Activated CD4-positive, alpha-beta T cell treated with anti-CD3 and anti-CD28 coated beads, Interleukin-2, amount 50 U/mL, for 1 hour (primary cell): Measurements from ENCODE around the gene PIGC.

Source experiments
- DNase-seq: peaks from one replicate; pipeline ENCODE4 v3.0.0-alpha.2; 2020

The PIGC gene

DNA sequence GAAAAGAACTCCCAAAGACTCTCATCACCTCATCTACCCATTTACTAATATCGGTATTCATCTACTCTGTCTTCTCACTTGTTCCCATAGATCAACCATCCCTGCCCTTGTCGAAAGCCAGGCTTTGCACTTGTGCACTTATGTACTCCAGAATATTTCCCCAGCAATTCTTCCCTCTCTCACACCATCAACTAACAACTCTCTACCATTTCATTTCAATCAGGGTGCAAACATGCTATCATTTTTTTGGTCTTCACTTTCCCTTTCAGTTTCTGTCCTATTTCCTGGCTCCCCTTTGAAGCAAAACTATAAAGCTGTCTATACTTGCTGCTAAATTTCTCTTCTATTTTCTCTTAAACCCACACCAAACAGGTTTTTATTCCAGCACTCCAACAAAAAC, 16.7 kb downstream of the PIGC start:
- DNase-seq, result no peak

DNA sequence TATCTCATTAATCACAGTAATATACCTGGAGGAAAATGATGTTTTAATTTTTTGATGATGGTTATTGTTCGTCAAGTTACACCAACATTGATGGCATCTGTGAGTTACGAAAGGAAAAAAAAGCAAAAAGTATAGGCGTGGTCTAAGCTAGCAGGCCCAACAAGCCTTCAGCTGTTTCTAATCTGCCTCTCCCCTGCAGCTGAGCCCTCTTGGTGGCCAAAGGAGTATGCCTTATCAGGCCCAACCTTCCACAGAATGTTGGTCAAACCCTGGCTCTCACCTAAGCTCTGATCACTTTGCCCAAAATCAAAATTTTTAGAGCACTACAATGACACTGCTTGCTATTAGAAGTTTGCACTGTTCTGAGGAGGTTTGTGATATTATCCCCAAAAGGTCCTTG, 18.5 kb downstream of the PIGC start:
- no peak for DNase-seq

DNA sequence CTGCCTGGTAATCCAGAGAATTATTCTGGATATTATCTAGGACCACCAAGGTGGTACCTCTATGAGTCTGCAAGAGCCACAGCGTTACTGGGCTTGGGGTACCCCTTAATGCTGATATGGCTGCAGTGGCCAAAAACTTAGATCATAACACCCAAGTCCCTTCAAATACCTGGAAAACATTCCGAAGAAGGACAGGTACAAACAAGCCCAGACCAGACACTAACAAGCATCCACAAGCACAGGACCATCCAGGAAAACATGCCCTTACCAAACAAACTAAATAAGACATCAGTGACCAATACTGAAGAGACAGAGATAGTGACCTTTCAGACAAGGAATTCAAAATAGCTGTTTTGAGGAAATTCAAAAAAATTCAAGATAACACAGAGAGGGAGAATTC, 20.5 kb downstream of the PIGC start:
- no peak for DNase-seq

DNA sequence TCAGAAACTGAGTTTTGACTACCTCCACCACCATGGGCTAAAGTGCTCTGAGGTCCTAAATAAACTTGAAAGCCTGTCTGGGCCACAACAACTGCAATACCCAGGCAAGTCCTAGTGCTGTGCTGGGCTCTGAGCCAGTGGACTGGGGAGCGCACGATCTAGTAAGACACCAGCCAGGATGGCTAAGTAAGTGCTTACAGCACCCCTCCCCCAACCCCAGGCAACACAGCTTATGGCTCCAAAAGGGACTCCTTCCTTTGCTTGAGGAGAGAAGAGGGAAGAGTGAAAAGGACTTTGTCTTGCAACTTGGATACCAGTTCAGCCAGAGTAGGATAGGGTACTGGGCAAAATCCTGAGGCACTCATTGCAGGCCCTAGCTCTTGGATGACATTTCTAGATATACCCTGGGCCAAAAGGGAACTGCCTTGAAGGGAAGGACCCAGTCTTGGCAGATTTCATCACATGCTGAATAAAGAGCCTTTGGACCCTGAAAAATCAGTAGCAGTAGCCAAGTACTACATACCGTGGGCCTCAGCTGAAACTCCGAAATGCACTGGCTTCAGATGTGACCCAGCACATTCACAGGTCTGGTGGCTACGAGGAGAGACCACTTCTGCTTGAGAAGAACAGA, 21.8 kb downstream of the PIGC start:
- DNase-seq, result no peak

DNA sequence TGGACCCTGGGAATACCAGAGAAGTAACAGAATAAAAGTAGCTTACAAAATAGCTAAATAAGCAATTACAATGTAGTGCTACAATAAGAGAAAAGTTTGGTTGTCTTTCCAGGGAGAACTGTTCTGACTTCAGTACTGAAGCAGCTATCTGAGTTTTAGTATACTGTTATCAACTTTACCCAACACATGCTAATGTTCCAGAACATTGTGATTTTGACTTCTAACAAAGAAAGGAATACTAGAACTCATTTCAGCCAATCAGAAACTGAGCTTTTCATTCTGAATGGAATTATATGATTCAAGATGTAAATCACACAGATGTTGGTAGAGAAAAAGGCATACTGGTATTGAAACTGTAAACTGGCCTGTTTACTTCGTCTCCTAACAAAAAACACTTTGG, 23.5 kb downstream of the PIGC start, which contains the start of gene C1orf105:
C1orf105 (plus strand) TSS at position 301 of the 400 bp plus-strand sequence. CDS start 201 bp downstream, outside the sequence.
- DNase-seq, result no peak

DNA sequence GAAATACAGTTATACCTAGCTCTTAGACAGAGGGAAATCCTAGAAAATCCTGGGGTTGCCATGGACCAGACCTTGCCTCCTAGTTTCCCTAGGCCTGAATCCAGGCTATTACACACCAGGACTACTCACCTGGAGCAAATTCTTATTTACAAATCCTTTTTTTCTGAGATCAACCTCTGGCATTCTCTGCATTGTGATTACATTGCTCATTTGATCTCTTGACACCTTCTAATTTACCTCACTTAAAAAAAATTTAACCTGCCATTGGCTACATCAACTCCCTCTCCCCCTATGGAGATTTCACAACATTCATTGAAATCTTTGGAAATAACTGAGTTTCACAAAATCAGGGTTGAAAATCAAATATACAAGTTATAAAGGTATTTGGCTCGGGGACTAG, 26.3 kb downstream of the PIGC start:
- DNase-seq, result no peak

DNA sequence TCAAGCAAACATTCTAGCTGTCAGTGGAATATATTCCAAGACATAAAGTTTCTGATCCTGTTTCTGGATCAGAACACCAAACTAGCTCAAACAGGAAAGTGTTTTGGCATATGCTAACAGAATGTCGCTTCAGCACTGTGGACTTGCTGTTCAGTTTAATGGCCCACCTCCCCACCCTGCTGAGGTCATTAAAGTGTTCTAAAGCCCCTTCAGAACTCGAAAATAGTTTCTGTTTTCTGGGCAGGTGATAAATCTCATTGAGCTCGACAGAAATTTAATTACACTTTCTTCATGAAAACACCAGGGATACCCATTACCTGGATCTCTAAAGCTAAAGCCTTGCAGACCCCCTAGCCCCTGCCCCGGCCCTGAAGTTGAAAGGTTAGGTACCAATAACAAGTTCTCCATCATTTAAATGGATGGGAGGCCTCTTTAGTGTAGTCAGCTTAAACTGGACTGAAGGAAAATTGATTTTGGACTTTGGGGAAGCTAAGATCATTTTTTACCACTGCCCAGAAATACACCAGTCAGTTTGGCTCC, 27.3 kb downstream of the PIGC start:
- no peak for DNase-seq

DNA sequence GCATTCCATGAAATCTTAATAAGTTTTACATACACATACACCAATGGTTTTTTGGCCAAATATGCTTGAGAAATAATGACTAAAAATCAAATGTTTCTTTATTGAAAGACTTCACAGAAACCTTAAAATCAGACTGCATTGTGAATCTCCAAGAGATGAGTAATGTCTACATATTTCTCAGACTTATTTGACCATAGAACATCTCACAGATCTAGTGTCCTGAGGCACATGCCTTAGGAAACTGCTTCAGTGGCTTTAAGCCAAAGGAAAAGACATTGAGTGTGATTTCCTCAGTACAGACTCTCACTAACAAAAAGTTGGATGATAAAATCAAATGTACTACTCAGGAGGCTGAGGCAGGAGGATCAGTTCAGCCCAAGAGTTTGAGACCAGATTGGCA, 29.5 kb downstream of the PIGC start:
- no peak for DNase-seq

DNA sequence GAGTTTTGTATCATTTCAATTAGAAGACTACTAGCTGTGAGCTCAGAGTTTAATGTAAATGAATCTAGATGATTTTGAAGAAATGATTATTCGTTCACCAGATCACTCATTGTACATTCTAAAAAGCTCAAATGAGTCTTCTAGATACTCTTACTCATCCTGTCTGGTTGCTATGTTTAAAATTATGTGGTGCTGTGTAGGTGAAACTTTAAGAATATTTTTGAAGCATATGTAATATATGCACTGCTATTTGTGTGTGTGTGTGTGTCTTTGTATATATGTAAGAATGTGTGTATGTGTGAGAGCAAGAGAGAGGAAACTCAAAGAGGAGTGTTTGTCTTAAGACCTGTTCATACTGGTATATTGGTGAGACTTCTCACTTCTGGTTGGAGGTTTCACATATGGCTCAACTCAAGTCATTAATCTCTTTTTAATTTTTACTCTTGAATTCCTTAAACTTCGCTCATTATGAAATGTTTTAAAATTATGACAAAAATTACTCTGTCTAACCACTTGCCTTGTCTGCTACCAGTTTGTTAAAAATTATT, 32.0 kb downstream of the PIGC start:
- DNase-seq, result no peak

DNA sequence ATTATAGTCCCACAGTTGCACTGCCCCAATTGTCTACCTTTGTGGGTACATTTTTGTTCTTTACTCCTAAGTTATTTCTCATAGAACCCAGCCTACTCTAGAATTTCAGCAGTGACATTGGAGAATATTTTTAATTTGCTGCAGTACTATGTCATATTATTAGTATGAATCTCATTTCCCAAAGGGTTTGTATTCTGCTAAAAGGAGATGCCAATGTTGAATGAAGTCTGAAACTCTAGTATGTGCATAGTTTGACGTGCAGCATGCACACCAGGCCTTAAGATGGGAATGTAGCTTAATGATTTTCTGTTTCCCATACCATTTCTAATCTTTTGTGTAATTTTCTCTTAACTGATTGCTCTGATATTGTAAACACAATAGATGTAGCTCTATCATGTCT, 33.8 kb downstream of the PIGC start:
- no peak for DNase-seq

DNA sequence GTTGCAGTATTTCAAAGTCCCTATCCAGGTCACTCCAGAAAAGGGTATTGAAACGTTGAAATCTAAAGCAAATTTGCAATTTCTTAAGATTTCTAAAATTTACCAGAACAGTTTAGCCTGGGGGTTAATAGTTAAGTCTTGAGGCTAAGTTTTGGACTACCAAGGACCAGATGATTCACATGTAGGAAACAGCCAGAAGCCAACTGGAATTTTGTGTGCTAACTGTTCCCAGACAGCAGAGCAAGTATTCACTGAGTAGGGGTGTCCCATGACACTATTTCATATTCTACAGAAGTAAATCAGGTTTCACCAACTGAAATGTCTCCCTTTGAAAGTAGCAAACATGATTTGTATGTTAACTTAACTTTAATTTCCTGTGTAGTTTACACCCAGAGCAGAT, 34.9 kb downstream of the PIGC start:
- DNase-seq, result no peak

DNA sequence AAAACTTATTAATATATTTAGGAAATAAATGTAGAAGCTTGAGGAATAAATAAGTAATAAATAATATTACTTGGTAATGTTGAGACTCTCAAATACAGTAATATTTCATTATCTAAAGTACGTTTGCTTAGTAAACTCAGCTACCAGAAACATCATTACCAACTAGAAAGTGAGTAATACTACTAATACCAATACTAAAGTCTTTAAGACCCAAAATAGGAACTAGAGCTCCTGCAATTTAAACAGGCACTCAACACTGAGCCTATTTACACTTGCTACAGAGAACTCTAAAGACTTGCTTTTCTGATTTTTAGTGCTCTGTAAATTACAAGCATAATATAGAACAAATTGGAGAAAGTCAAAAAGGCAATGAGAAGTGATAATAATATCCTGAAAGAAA, 36.9 kb downstream of the PIGC start:
- DNase-seq, result no peak

DNA sequence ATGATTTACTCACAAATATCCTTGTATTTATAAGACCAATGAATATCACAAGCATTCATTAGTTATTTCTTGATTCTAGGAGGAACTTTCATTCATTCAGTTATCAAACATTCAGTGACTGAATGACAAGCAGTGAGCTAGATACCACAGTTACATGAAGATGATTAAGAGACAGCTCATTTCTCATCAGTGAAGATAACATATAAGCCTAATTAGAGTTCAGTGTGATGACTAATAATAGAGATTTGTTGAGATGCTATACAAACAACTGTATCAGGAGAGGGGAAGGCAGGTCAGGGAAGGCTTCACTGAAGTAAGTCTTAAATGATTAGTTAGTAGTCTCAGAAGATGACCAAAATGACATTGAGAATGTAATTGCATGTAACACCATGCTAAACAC, 38.0 kb downstream of the PIGC start:
- DNase-seq, result no peak

DNA sequence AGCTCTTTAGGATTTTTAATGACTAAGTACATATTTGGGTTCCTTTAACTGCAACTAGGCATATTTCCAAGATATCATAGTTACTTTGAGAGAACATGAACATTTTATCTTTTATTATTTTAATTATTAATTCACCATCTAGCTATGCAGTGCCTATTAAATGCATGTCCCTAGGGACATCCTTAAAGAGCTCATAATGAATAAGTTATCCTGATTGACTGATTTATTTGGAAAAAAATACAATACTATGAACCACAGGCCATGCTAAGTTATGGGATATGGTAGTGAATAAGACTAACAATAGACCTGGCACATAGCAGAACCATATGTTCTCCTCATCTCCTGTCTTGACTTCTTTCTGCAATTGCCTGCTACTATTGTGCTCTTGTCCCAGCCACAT, 39.7 kb downstream of the PIGC start:
- no peak for DNase-seq

DNA sequence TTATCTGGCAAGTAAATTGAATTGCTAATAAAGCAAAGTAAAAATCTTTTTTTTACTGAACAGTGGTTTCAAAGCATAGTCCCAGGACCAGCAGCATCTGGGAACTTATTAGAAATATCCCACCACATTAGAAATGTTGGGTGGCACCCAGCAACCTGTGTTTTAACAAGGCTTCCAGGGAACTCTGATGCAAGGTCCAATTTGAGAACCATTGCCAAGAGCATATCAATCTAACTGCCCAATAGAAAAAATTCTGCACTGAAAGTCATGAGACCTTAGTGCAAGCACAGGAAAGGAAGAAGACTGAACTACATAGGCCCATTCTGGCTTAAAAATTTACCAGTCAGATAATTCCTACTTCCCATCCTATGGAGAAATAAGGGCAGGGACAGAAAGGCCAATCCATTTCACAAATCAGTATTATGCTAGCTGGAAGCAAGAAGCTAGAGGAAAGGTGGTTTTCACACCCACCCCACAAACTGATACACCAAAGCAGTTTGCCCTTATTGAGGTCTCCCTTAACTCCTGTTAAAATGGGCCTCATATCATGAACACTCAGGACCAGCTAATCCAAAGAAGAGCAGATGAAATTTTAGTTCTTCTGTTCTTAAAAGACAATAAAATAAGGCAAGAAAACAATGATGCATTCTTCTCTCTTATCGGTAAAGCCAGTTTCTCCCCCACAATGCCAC, 40.8 kb downstream of the PIGC start:
- DNase-seq, result no peak

DNA sequence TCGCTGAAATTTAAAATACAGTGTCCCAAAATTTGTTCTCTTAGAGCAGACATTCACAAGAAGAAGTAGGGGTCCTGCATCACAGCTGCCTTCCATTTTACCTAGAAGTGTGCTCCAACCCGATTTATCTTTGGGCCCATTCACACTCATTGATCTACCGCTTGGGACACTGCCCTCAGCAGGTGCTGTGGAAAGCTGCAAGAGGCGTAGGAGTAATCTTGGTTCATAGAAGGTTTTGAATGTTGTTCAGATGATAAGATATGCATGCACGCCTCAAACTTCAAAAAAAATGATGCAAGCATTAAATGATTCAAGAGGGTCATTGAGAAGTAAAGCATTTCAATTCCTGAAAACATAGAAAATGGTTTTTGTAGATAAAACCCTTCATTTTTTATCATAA, 42.0 kb downstream of the PIGC start:
- DNase-seq, result no peak

DNA sequence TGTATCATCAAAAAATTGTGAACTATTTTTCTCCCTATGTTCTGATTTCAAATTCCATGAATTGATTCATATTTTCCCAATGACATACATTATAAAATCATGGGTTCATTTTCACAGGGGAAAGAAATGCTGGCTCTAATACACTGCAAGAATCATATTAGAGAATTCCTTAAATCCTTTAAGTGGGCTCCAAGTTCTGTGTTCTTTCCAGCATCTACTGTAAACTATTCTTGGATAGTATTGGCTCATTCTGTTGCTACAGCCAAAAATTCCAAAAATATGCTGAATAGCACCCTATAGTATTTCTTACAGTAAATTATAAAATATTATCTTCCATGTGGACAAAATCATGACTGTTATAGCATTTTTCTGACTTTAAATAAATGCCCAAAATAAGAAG, 42.4 kb downstream of the PIGC start:
- DNase-seq, result no peak

DNA sequence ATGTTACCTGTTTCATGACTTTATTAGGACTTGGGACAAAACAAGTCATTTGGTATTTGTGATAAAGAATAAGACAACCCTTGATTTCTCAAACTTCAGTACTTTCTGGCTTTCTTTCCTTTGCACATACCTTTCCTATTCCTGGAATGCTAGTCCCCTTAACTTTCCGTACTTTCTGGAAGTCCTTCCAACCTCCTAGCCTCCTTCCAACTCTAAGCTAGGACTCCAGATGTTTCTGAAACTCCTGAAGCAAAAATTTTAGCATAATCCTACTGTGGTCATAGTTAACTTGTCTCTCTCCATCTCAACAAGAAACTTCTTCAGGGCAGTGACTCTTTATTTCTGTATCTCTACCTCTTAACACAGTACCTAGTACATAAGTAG, 43.2 kb downstream of the PIGC start:
- no peak for DNase-seq

DNA sequence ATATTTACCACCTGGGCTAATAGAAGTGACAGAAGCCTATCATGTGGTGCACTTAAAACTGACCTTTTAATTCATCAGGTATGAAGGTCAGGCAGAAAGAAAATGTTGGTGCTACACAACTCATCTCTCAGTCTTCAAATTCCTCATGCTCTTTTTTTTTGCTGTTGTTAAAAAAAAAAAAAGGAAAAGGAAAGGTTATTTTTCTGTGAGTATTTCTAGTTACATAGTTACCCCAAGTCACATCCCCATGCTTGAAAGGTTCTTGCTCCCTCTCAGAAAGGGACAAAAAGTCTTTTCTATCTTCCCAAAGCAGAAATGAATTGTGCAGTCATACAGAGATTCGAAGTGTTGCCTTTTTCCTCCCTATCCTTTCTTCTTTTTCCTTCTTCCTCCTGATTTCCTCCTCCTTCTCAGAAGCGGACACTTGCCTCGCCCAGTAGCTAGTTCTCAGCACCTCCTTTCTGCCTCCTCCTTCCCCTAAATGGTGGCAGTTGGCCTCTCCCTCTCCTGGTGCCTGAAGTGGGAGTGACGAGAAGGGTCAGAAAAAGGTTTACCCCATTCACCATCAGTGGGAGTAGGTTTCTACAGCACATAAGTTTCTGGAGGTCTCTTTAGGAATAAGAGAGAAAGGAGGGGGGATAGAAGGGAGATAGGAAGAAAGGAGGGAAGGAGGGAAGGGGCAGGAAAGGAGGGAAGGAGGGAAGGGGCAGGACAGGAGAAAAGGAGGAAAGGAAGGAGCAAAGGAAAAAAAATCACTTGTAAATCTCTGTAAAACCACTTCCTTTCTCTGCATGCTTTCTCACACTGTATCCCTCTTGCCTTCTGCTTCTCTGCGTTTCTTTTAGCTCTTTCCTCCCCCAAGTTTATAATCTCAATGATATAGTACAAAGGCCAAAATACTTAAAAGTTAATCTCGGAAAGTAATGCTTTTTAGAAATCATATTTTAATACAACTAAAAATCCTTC, 43.8 kb downstream of the PIGC start:
- no peak for DNase-seq

DNA sequence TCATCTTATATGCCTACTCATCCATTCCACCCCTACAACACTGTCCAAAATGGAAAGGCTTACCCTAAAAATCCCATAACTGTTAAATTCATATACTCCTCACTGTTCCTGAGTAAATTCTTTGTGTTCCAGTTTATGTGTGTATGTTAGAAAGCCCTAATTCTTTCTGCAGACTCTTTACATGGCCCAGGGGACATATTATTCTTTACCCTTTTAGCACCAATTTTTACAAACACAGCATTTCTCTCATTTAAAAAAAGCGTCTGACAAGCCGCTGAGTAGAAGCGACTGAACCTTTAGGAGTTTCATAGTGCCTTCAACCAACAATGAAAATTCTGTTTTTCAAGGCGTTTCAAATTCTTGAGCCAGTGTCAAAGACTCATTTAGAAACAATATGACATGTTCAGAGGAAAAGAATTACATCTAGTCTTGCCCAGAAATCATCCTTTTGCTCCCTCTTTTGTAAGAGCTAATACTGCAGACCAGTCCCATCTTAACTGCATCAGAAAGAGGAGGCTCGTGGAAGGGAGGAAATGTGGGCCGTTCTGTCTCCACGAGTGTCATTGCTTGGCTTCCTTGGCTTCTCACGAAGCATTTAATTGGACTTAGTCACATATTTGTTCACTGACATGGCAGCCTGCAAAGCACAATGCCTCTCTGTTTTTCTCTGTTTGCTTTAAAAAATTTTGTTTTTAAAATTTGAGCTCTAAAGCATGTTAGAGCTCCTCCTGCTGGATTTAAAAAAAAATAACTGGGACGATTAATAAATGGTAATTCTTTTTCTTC, 44.7 kb downstream of the PIGC start:
- no peak for DNase-seq

DNA sequence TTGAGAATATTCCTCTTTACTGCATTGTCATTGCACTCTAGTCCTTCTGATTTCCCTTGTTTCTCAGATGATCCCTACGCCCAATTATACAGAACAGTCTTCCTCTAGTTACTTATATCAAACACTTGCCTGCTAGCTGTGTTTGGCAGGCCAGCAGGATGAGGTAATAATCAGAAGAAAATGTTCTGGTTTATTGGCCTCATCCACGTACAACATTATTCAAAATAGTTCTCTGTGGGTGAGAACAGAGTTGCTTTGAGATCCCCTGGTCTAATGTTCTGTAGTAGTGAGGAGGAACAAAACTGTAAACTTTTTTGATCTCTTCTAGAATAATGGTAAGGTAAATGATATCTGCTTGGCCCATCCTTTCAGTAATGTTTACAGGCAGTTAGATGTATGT, 45.7 kb downstream of the PIGC start:
- DNase-seq, result no peak

DNA sequence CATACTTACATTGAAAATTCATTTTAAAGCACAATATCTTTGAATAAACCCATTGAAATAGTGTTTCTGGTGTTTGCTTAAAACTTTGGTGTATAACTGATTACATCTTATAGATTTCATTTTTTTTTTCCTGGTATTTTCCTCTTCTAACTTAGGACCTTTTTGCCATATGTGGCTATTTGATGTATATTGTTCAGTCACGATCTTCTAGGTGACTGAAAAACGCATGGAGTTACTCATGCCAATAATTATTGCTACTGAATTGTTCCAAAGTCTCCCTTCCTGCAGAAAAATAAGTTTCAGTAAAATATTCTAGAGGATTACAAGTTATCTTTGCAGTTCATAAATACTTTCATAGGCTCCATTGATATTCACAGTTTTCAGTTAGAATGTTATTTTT, 46.2 kb downstream of the PIGC start:
- DNase-seq, result no peak
